ENCODE measurements around the gene PDE4DIP.
"Not testable (repeated sequence)": the region's sequence is repeated elsewhere in the genome, so short reads cannot be mapped to it uniquely, and the experiment has no call there.

DNA sequence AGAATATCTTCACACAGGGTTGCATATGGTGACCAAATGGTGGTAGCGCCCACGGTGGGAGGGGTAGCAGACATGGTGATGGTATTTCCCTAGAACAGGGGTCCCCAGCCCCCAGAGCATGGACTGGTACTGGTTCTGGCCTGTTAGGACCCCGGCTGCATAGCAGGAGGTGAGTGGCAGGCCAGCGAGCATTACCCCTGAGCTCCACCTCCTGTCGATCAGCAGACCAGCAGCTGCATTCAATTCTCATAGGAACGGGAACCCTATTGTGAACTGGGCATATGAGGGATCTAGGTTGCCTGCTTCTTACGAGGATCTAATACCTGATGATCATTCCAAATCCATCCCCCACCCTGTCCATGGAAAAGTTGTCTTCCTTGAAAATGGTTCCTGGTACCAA lies 22.0 kb upstream of the PDE4DIP start:
- not testable (repeated sequence) for TF ChIP-seq POLR2AphosphoS5, CTCF, POLR2A, EP300 (IDR thresholded peaks at IDR 0.05)

All from upper lobe of left lung (tissue), 4 donors.